Measurements from ENCODE around the gene SLC30A5. TPM values are rescaled to one million over a fixed set of nuclear protein-coding genes. Genes with fewer than 3 reads are reported as not detected.

SLC30A5 gene
- total RNA-seq, 2 donors from 2014 or later: 72.2 to 79.3 TPM

DNA sequence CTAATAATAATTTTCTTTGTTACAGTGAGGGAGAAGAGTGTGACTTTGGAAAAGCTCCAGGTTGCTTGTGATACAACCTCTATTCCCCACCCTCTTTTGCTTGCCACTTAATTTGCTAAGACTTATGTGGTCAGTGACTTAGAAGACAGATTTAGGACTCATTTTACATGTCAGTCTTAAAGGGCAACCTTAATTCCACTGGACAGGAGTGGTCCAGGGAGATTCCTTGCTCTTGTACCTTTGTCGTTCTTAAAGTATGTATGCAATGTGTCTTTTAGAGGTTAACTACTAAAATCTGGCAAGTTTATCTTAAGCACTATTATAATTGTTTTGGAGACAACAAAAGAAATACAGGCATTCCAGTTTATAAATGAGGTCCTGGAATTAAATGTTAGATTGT is 20.0 kb downstream of the SLC30A5 start:
- Histone ChIP-seq H3K27ac (no peak overlapping the region), H3K4me3 (no peak overlapping the region), H3K9me3 (no peaks in the 10 kb centered on the region), H3K36me3 (peaks cover 0 to 5% of the 10 kb centered on the region in 2 donors), H3K4me1 (replicated peaks) (no peaks in the 10 kb centered on the region), H3K27me3 (replicated peaks; ENCODE audit: insufficient read depth) (no peaks in the 10 kb centered on the region)
- 93% methylated on average over 1 of the region's 1 CpG for WGBS
- intact Hi-C loops (cut with DNase I): no loop called here
- no peak for TF ChIP-seq POLR2A (IDR thresholded peaks at IDR 0.05)
- TF ChIP-seq, protein P1, sequence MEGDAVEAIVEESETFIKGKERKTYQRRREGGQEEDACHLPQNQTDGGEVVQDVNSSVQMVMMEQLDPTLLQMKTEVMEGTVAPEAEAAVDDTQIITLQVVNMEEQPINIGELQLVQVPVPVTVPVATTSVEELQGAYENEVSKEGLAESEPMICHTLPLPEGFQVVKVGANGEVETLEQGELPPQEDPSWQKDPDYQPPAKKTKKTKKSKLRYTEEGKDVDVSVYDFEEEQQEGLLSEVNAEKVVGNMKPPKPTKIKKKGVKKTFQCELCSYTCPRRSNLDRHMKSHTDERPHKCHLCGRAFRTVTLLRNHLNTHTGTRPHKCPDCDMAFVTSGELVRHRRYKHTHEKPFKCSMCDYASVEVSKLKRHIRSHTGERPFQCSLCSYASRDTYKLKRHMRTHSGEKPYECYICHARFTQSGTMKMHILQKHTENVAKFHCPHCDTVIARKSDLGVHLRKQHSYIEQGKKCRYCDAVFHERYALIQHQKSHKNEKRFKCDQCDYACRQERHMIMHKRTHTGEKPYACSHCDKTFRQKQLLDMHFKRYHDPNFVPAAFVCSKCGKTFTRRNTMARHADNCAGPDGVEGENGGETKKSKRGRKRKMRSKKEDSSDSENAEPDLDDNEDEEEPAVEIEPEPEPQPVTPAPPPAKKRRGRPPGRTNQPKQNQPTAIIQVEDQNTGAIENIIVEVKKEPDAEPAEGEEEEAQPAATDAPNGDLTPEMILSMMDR (IDR thresholded peaks at IDR 0.05): no peak
- TF ChIP-seq POLR2AphosphoS5 (IDR thresholded peaks at IDR 0.05): no peak
- DNase-seq (ENCODE audit: low spot score): no peak

DNA sequence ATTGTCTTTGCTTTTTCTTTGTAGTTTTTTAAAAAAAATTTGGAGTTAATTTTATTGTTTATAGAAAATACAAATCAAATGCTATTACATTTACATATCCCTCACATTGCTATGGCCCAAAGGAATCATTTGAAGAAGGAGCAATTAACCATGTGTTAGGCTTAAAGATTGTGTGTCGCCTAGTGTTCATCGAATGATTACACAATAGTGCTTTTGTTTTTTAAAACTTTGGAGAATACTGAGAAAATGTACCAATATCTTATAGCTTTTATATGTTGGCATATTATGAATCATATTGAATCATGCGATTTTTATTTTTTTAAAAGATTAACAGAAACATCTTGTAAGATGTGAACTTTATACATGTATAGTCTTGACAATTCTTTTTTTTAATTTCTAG is 21.7 kb downstream of the SLC30A5 start:
- TF ChIP-seq, protein P1 (IDR thresholded peaks at IDR 0.05): no peak
- TF ChIP-seq POLR2A (IDR thresholded peaks at IDR 0.05) (no peak), POLR2AphosphoS5 (IDR thresholded peaks at IDR 0.05) (no peak)
- intact Hi-C loops (cut with DNase I): no loop called here
- Histone ChIP-seq H3K27ac (no peak overlapping the region), H3K27me3 (replicated peaks; ENCODE audit: insufficient read depth) (no peaks in the 10 kb centered on the region), H3K4me1 (replicated peaks) (no peaks in the 10 kb centered on the region), H3K9me3 (no peaks in the 10 kb centered on the region), H3K4me3 (no peak overlapping the region), H3K36me3 (peaks cover 0 to 5% of the 10 kb centered on the region in 2 donors)
- 95% methylated on average over 3 of the region's 3 CpGs for WGBS
- no peak for DNase-seq (ENCODE audit: low spot score)

DNA sequence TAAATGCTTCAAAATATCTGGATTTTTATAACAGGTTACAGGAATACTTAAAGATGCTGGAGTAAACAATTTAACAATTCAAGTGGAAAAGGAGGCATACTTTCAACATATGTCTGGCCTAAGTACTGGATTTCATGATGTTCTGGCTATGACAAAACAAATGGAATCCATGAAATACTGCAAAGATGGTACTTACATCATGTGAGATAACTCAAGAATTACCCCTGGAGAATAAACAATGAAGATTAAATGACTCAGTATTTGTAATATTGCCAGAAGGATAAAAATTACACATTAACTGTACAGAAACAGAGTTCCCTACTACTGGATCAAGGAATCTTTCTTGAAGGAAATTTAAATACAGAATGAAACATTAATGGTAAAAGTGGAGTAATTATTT is 35.6 kb downstream of the SLC30A5 start:
- Histone ChIP-seq H3K4me3 (no peak overlapping the region), H3K9me3 (no peaks in the 10 kb centered on the region), H3K27ac (no peak overlapping the region), H3K4me1 (replicated peaks) (no peaks in the 10 kb centered on the region), H3K36me3 (peaks cover 0 to 4% of the 10 kb centered on the region in 2 donors), H3K27me3 (replicated peaks; ENCODE audit: insufficient read depth) (no peaks in the 10 kb centered on the region)
- DNase-seq (ENCODE audit: low spot score): no peak
- intact Hi-C loops (cut with DNase I): no loop called here
- TF ChIP-seq, protein P1 (IDR thresholded peaks at IDR 0.05): no peak
- TF ChIP-seq POLR2A (IDR thresholded peaks at IDR 0.05): no peak
- TF ChIP-seq POLR2AphosphoS5 (IDR thresholded peaks at IDR 0.05): no peak

DNA sequence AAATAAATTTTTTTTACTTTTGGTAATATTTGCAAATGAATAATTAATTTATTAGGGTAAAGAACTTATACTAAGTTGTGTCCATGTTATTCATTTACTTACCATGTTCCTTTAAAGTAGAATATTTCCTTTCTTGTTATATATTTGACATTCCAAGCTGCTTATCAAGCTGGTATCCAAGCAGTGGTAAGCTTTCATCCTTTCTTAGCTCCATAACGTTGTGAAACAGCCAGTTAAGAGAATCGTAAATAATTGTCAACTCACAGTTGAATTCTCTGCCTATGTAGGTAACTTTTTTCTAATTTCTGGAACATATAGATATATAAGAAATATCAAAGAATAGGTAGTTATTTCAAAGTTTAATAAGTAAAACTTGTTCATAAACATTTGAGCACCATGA is 36.4 kb downstream of the SLC30A5 start:
- no peaks in the 10 kb centered on the region for H3K27me3 ChIP-seq (replicated peaks; ENCODE audit: insufficient read depth)
- H3K4me1 ChIP-seq (replicated peaks): no peaks in the 10 kb centered on the region
- H3K9me3 ChIP-seq: no peaks in the 10 kb centered on the region
- H3K27ac ChIP-seq: no peak overlapping the region
- DNase-seq (ENCODE audit: low spot score): no peak
- H3K36me3 ChIP-seq: peaks cover 0 to under 1% of the 10 kb centered on the region in 2 donors
- 49% methylated on average over 2 of the region's 2 CpGs for WGBS
- TF ChIP-seq, protein P1 (IDR thresholded peaks at IDR 0.05): no peak
- TF ChIP-seq POLR2AphosphoS5 (IDR thresholded peaks at IDR 0.05): no peak
- TF ChIP-seq POLR2A (IDR thresholded peaks at IDR 0.05): no peak
- intact Hi-C loops (cut with DNase I): no loop called here
- no peak overlapping the region for H3K4me3 ChIP-seq

DNA sequence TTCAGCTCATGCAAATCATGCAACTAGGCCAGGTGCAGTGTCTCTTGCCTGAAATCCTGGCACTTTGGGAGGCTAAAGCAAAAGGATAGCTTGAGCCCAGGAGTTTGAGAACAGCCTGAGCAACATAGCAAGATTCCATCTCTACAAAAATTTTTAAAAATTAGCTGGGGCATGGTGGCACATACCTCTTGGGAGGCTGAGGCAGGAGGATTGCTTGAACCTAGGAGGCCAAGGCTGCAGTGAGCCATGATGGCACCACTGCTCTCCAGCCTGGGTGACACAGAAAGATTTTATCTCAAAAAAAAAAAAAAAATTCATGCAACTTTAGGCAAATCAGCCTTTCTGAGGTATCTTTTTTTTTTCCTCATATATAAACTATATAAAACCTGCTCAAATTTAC is 37.5 kb downstream of the SLC30A5 start:
- Histone ChIP-seq H3K4me1 (replicated peaks) (no peaks in the 10 kb centered on the region), H3K36me3 (no peaks in the 10 kb centered on the region), H3K27me3 (replicated peaks; ENCODE audit: insufficient read depth) (no peaks in the 10 kb centered on the region), H3K27ac (no peak overlapping the region), H3K9me3 (no peaks in the 10 kb centered on the region), H3K4me3 (no peak overlapping the region)
- intact Hi-C loops (cut with DNase I): no loop called here
- TF ChIP-seq POLR2A (IDR thresholded peaks at IDR 0.05): no peak
- TF ChIP-seq POLR2AphosphoS5 (IDR thresholded peaks at IDR 0.05): no peak
- TF ChIP-seq, protein P1 (IDR thresholded peaks at IDR 0.05): no peak
- no peak for DNase-seq (ENCODE audit: low spot score)
